Gastrocnemius medialis (tissue), 4 donors: ENCODE results near the gene MEF2D. TPM values are rescaled to one million over a fixed set of nuclear protein-coding genes. Genes with fewer than 3 reads are reported as not detected.
A peak's percentile ranks its signal among the peaks of the same experiment; 100 is the strongest.

Source experiments
- ATAC-seq, 2 donors: fragments of 150-250 bp; one replicate each; pipeline ENCODE4 v1.9.1; 2016
- DNase-seq, 2 donors: peaks; one replicate each; pipeline ENCODE4 v3.0.0-alpha.2; 2019
- H3K27ac ChIP-seq, 4 donors: fragments of 200-600 bp; sonication (generic); 1 replicate in 1 of 4; 2 replicates in 3 of 4; pipeline ENCODE4 v1.5.1; 2016 to 2018; ENCODE audit warnings: mild to moderate bottlenecking in 2 of 4, moderate library complexity in 1 of 4
- H3K27me3 ChIP-seq, 3 donors: fragments of 200-600 bp; sonication (generic) in 2 of 3; 1 replicate in 1 of 3; 2 replicates in 2 of 3; pipeline versions ENCODE4 v1.5.1 to v1.6.0; 2016 to 2019; ENCODE audit warnings: mild to moderate bottlenecking in 1 of 3, moderate library complexity in 1 of 3
- H3K36me3 ChIP-seq, 2 donors: fragments of 200-600 bp; sonication (generic) in 1 of 2; one replicate each; pipeline ENCODE4 v1.5.1; 2017 to 2018
- H3K4me1 ChIP-seq, 2 donors: fragments of 200-600 bp; sonication (generic) in 1 of 2; one replicate each; pipeline ENCODE4 v1.5.1; 2016 to 2017; ENCODE audit warnings: mild to moderate bottlenecking in 2 of 2
- H3K4me3 ChIP-seq, 4 donors: fragments of 200-600 bp; sonication (generic) in 3 of 4; 1 replicate in 1 of 4; 2 replicates in 3 of 4; pipeline ENCODE4 v1.5.1; 2016 to 2019; ENCODE audit warnings: mild to moderate bottlenecking in 2 of 4
- H3K9me3 ChIP-seq, 3 donors: fragments of 200-600 bp; sonication (generic) in 2 of 3; 1 replicate in 1 of 3; 2 replicates in 2 of 3; pipeline ENCODE4 v1.5.1; 2016 to 2019
- POLR2A ChIP-seq, 2 donors: fragments of 450-650 bp; IDR thresholded peaks; one replicate each; pipeline ENCODE4 v1.6.1; 2017; ENCODE audit warnings: antibody characterized with exemption in 2 of 2, mild to moderate bottlenecking in 2 of 2, moderate library complexity in 2 of 2
- in situ Hi-C, 4 donors: fragments of 200-750 bp; cut with MboI; loops; one replicate each; pipeline versions ENCODE4 v1.15.0 to v1.8.0; 2017; ENCODE audit warnings: low sequenced_read_pairs in 4 of 4
- intact Hi-C: fragments of 100-400 bp; cut with DNase I; formaldehyde crosslinking; loops from one replicate; pipeline ENCODE4 v1.15.1; 2023; ENCODE audit warnings: low total_unique reads
- total RNA-seq, 4 donors: library from RNA; depleted of rRNA; stranded (reverse); fragments of >200 nt; gene quantifications; one replicate each; pipeline versions ENCODE4 v1.1.0 to v1.2.3, GENCODE V29; 2016
- TF ChIP-seq, protein P1 (sequence below), 5 experiments: fragments of 450-650 bp in 3 of 5; fragments of 200-600 bp in 2 of 5; sonication (generic) in 2 of 5; IDR thresholded peaks in 4 of 5; conservative IDR thresholded peaks in 1 of 5; 1 replicate in 4 of 5; 2 replicates in 1 of 5; pipeline ENCODE4 v1.5.1; 2016 to 2019; ENCODE audit warnings: antibody characterized with exemption in 5 of 5, mild to moderate bottlenecking in 3 of 5, moderate library complexity in 3 of 5

The MEF2D gene
- total RNA-seq, 4 donors from 2014 or later, result 129 to 260 (median 168) TPM

DNA sequence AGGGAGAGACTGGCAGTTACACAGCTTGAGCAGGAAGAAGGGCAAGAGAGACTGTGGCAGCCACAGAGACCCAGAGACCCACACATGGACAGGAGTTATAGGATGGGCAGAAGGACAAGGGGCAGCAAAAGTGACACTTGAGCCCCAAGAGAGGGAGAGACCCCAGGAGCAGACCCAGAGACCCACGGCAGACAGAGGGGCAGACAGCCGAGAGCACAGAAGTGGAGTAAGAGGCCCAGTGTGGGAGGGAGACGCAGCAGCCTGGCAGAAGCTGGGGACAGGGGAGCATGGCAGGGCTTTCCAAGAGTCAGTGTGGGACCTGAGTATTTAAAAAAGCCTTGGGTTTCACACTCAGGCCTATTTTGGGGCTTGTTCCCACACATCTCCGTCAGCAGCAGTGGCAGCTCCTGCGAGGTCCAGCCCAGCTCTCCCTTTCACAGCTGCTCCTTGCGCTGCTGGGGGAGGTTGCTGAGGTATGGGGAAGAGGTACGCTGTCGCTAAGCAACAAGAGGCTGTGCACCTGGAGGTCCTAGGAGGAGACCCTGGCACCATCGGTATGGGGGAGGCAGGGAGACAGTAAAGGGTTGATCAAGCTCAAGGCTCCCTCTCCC, 9.0 kb upstream of the MEF2D start:
- Histone ChIP-seq H3K36me3 (no peaks in the 10 kb centered on the region), H3K27ac (peak overlapping the region; percentile 96 to 99 (median 98)), H3K27me3 (no peaks in the 10 kb centered on the region), H3K4me3 (peak overlapping the region; percentile 36 to 92 (median 56)), H3K4me1 (peaks cover 39 to 64% of the 10 kb centered on the region in 2 donors), H3K9me3 (no peaks in the 10 kb centered on the region)
- ATAC-seq (no peak), DNase-seq (peak in 1 of 2 donors; percentile 59)
- in situ Hi-C loops, result loop anchor here in 2 of 4 donors (5.0 to 10.0 kb wide), 2 partner anchors 37 to 55 kb away; no protein-coding TSS in a partner anchor
- TF ChIP-seq, protein P1, sequence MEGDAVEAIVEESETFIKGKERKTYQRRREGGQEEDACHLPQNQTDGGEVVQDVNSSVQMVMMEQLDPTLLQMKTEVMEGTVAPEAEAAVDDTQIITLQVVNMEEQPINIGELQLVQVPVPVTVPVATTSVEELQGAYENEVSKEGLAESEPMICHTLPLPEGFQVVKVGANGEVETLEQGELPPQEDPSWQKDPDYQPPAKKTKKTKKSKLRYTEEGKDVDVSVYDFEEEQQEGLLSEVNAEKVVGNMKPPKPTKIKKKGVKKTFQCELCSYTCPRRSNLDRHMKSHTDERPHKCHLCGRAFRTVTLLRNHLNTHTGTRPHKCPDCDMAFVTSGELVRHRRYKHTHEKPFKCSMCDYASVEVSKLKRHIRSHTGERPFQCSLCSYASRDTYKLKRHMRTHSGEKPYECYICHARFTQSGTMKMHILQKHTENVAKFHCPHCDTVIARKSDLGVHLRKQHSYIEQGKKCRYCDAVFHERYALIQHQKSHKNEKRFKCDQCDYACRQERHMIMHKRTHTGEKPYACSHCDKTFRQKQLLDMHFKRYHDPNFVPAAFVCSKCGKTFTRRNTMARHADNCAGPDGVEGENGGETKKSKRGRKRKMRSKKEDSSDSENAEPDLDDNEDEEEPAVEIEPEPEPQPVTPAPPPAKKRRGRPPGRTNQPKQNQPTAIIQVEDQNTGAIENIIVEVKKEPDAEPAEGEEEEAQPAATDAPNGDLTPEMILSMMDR (IDR thresholded peaks at IDR 0.05 in 4 of 5, conservative IDR thresholded peaks at IDR 0.05 in 1 of 5), result no peak
- no peak for TF ChIP-seq POLR2A (IDR thresholded peaks at IDR 0.05)
- intact Hi-C loops, result loop anchor here (5.0 kb wide), 4 partner anchors 93 to 387 kb away; partner anchors contain the start of genes GPATCH4, SMG5 and TMEM79

GRCh38 chr1:156508955-156509234, 8.3 kb upstream of the MEF2D start:
- DNase-seq (peak; percentile 82 to 94), ATAC-seq (peak; percentile 25 to 29)
- intact Hi-C loops (loop anchor here (1.0 to 5.0 kb wide), 5 partner anchors 11 to 387 kb away; partner anchors contain the start of genes SMG5 and TMEM79), in situ Hi-C loops (loop anchor here in 2 of 4 donors (5.0 kb wide), 1 partner anchor 37 kb away; no protein-coding TSS in a partner anchor)
- Histone ChIP-seq H3K36me3 (no peaks in the 10 kb centered on the region), H3K27me3 (no peaks in the 10 kb centered on the region), H3K27ac (peak overlapping the region; percentile 96 to 99 (median 98)), H3K4me3 (peak overlapping the region; percentile 36 to 92 (median 64)), H3K9me3 (no peaks in the 10 kb centered on the region), H3K4me1 (peaks cover 46 to 70% of the 10 kb centered on the region in 2 donors)
- TF ChIP-seq, protein P1 (IDR thresholded peaks at IDR 0.05 in 4 of 5, conservative IDR thresholded peaks at IDR 0.05 in 1 of 5), result no peak
- no peak for TF ChIP-seq POLR2A (IDR thresholded peaks at IDR 0.05)

- peak overlapping the region; percentile 96 to 99 (median 98) for H3K27ac ChIP-seq
- ATAC-seq, result peak; percentile 15 to 31
- intact Hi-C loops, result loop anchor here (1.0 to 5.0 kb wide), 5 partner anchors 10 to 386 kb away; partner anchors contain the start of genes SMG5 and TMEM79
- H3K4me3 ChIP-seq, result peak overlapping the region; percentile 60 to 92 (median 65)
- no peaks in the 10 kb centered on the region for H3K27me3 ChIP-seq
- no peaks in the 10 kb centered on the region for H3K36me3 ChIP-seq
- H3K4me1 ChIP-seq, result peaks cover 51 to 75% of the 10 kb centered on the region in 2 donors
- in situ Hi-C loops, result loop anchor here in 2 of 4 donors (5.0 kb wide), 1 partner anchor 36 kb away; no protein-coding TSS in a partner anchor
- no peak for TF ChIP-seq POLR2A (IDR thresholded peaks at IDR 0.05)
- TF ChIP-seq, protein P1 (IDR thresholded peaks at IDR 0.05 in 4 of 5, conservative IDR thresholded peaks at IDR 0.05 in 1 of 5), result no peak
- DNase-seq, result peak; percentile 75 to 88
- no peaks in the 10 kb centered on the region for H3K9me3 ChIP-seq
Measured at GRCh38 chr1:156508205-156508954, 7.8 kb upstream of the MEF2D start.

- in situ Hi-C loops, result loop anchor here in 2 of 4 donors (5.0 kb wide), 1 partner anchor 34 kb away; no protein-coding TSS in a partner anchor
Measured at GRCh38 chr1:156506450-156506849, 5.9 kb upstream of the MEF2D start.

More at GRCh38 chr1:156506450-156506849, 5.9 kb upstream of the MEF2D start:
- H3K9me3 ChIP-seq, result no peaks in the 10 kb centered on the region
- intact Hi-C loops, result loop anchor here (5.0 kb wide), 3 partner anchors 224 to 384 kb away; partner anchors contain the start of genes SMG5 and TMEM79
- DNase-seq (no peak), ATAC-seq (no peak)
- peak overlapping the region in 3 of 4 donors; percentile 60 to 92 (median 69) for H3K4me3 ChIP-seq
- H3K27me3 ChIP-seq, result no peaks in the 10 kb centered on the region
- H3K36me3 ChIP-seq, result no peaks in the 10 kb centered on the region
- TF ChIP-seq, protein P1 (IDR thresholded peaks at IDR 0.05 in 4 of 5, conservative IDR thresholded peaks at IDR 0.05 in 1 of 5), result no peak
- no peak for TF ChIP-seq POLR2A (IDR thresholded peaks at IDR 0.05)
- H3K27ac ChIP-seq, result peak overlapping the region; percentile 96 to 99 (median 98)
- H3K4me1 ChIP-seq, result peaks cover 61 to 81% of the 10 kb centered on the region in 2 donors
